H1 (cell line): ENCODE measurements around the gene PCDHAC1. TPM values are rescaled to one million over a fixed set of nuclear protein-coding genes. Genes with fewer than 3 reads are reported as not detected.

Source experiments
- BCL11A ChIP-seq, 2 experiments: IDR thresholded peaks; one replicate each; pipeline ENCODE4 v1.6.1; 2011; ENCODE audit warnings: low read depth in 2 of 2, low read length in 2 of 2, mild to moderate bottlenecking in 2 of 2
- polyA plus RNA-seq, 7 experiments: library from polyadenylated mRNA; depleted of rRNA in 3 of 7; stranded (reverse) in 5 of 7; unstranded in 2 of 7; fragments of >200 nt in 5 of 7; fragments of 200-250 nt in 2 of 7; gene quantifications; 1 replicate in 5 of 7; 2 replicates in 1 of 7; 4 replicates in 1 of 7; pipeline versions ENCODE4 v1.2.1 to v1.2.3, GENCODE V29; 2011 to 2013; ENCODE audit warnings: missing spikeins in 2 of 7, mixed read lengths in 2 of 7
- total RNA-seq: library from RNA; stranded (reverse); fragmentation: NEBNext Ultra II Directional; extraction: Animal tissue kit (Norgen Biotek cat#: 25700); gene quantifications from 2 replicates; pipeline ENCODE4 v1.2.1, GENCODE V29; 2021

Gene PCDHAC1
- total and polyA plus RNA-seq, 2 of the 8 experiments (the other 6 are each of a cell fraction or from before 2014, with no cell fraction given), result 2.2 to 4.5 TPM

DNA sequence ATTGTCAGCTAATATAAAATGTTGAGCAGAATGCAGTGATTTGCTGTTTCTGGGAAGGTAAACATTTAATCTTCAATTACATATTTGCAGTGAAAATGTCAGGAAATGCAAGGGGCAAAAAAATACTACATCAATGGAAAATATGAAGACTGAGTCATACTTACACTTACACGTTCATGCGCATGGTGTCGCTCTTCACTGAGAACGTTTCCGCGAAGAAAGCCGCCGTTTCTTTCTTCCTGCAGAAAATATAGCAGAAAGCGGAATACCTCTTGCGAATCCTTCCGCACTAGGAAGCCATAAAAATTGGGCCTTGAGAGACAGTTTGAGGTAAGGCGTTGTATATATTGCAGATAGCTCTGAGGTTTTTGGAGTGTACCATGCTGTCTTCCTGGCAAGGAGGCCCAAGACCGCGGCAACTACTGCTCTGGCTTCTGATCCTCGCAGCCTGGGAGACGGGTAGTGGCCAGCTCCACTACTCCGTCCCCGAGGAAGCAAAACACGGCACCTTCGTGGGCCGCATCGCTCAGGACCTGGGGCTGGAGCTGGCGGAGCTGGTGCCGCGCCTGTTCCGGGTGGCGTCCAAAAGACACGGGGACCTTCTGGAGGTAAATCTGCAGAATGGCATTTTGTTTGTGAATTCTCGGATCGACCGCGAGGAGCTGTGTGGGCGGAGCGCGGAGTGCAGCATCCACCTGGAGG, 44.1 kb upstream of the PCDHAC1 start, which contains the start of gene PCDHA13 (continued):
- TF ChIP-seq BCL11A (IDR thresholded peaks at IDR 0.05; ENCODE audit: low read depth in 2 of 2, low read length in 2 of 2), result no peak
